Measurements from ENCODE around the gene KIAA1549.

GRCh38 chr7:139004321-139005090, 23.3 kb upstream of the KIAA1549 start:
- TF ChIP-seq, protein P1, sequence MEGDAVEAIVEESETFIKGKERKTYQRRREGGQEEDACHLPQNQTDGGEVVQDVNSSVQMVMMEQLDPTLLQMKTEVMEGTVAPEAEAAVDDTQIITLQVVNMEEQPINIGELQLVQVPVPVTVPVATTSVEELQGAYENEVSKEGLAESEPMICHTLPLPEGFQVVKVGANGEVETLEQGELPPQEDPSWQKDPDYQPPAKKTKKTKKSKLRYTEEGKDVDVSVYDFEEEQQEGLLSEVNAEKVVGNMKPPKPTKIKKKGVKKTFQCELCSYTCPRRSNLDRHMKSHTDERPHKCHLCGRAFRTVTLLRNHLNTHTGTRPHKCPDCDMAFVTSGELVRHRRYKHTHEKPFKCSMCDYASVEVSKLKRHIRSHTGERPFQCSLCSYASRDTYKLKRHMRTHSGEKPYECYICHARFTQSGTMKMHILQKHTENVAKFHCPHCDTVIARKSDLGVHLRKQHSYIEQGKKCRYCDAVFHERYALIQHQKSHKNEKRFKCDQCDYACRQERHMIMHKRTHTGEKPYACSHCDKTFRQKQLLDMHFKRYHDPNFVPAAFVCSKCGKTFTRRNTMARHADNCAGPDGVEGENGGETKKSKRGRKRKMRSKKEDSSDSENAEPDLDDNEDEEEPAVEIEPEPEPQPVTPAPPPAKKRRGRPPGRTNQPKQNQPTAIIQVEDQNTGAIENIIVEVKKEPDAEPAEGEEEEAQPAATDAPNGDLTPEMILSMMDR (IDR thresholded peaks at IDR 0.05), result no peak
- TF ChIP-seq POLR2A (IDR thresholded peaks at IDR 0.05), result no peak
